GDM1 (cell line): Measurements from ENCODE around the gene NPIPB5.
"Not testable (repeated sequence)": the region's sequence is repeated elsewhere in the genome, so short reads cannot be mapped to it uniquely, and the experiment has no call there.

Experiments used
- DNase-seq: peaks from one replicate; lab custom pipeline; 2025; lab: John Stamatoyannopoulos, UW

Gene NPIPB5

DNA sequence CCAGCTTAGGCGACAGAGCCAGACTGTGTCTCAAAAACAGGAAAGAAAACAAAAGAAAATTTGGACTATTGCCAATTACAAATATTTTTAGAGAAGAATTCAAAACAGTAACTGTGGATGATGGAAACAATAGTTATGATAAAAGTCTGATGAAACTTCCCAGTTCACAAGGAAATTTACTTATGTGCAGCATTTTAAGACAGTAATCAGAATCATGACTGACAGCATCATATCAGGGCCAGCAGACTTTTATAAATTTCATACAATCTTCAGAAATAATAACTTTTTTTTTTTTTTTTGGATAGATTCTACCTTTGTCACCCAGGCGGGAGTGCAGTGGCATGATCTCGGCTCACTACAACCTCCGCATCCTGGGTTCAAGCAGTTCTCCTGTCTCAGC, at the start of gene NPIPB5:
TSS of gene NPIPB5 (plus strand) at position 301 of the 400 bp plus-strand sequence. CDS start 2,911 bp downstream, outside the sequence.
- DNase-seq, result not testable (repeated sequence)

DNA sequence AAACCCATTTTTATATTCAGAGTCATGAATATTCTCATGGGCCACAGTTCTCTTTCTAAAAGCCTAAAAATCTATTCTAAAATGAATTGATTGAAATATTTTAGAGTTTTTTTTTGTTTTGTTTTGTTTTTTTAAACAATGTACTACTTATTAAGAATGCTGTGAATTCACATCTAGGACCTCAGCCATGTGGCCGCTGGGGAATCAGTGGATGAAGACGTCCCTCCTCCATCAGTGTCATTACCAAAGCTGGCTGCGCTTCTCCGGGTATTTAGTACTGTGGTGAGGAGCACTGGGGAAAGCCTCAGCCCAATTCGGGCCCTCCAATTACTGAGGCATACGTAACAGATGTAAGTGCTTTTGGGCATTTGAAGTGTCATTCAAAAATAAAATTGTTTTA, 41.8 kb upstream of the NPIPB5 start:
- not testable (repeated sequence) for DNase-seq

DNA sequence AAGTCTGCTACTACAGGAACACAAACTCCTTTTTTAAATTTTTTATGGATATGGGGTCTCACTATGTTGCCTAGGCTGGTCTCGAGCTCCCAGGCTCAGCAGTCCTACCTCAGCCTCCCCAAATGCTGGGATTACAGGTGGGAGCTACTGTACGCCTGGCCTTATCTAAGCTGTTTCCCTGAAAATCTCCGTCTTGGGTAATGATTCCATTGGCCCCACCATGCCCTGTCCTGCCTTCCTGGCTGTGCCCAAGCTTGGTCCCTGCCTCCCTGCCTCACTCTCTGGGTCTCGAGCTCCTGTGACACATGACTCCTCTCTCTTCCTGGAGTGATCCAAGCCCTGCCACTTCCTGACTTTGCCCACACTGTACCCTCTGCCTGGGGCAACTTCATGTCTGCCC, 27.3 kb downstream of the NPIPB5 start:
- not testable (repeated sequence) for DNase-seq

GRCh38 chr16:22544809-22545208, 34.1 kb downstream of the NPIPB5 start:
- not testable (repeated sequence) for DNase-seq

- DNase-seq, result not testable (repeated sequence)
Observed at GRCh38 chr16:22546630-22547029, 35.9 kb downstream of the NPIPB5 start.

GRCh38 chr16:22547170-22547765, 36.6 kb downstream of the NPIPB5 start:
- not testable (repeated sequence) for DNase-seq

DNA sequence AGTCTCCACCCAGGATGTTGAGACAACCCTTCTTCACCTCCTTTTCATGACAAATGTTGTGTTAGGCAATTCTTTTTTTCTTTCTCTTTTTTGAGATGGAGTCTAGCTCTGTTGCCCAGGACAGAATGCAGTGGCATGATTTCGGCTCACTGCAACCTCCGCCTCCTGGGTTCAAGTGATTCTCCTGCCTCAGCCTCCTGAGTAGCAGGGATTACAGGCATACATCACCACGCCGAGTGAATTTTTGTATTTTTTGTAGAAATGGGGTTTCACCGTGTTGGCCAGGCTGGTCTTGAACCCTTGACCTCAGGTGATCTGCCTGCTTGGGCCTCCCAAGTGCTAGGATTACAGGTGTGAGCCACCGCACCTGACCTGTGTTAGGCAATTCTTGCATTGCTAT, 39.2 kb downstream of the NPIPB5 start:
- not testable (repeated sequence) for DNase-seq

GRCh38 chr16:22551143-22551542, 40.5 kb downstream of the NPIPB5 start:
- DNase-seq, result not testable (repeated sequence)

DNA sequence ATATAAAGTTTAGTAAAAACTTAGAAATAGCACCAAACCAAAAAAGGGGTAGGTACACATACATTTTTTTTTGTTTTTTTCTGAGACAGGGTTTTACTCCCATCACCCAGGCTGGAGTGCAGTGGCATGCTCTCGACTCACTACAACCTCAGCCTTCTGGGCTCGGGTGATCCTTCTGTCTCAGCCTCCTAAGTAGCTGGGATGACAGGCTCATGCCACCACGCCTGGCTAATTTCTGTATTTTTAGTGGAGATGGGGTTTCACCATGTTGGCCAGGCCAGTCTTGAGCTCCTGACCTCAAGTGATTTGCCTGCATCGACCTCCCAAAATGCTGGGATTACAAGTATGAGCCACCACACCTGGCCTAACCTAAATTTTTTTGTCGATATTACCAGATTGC, 41.0 kb downstream of the NPIPB5 start:
- not testable (repeated sequence) for DNase-seq

GRCh38 chr16:22556759-22557158, 46.1 kb downstream of the NPIPB5 start:
- not testable (repeated sequence) for DNase-seq
